ENCODE data around the gene FGF11. TPM values are rescaled to one million over a fixed set of nuclear protein-coding genes. Genes with fewer than 3 reads are reported as not detected.

The FGF11 gene
- total and polyA plus RNA-seq, 2 of the 13 experiments (the other 11 are each of a cell fraction or from before 2014, with no cell fraction given) = 0.20 to 7.6 TPM

GRCh38 chr17:7403043-7403726 is 36.1 kb upstream of the FGF11 start:
- 3% methylated on average over 14 of the region's 16 CpGs for WGBS (ENCODE audit: low lambda C conversion rate)
- DNase-seq (ENCODE audit: low spot score) = no peak
- in situ Hi-C loops (cut with HindIII; ENCODE audit: extremely low pct_ligation_motif_present, low pct_unique_long_range_greater_than_20kb) = no loop called here
- peak; percentile 68; the same call in 1 of the 2 replicates for TF ChIP-seq FOXA3 (CRISPR knock-in tag; IDR thresholded peaks at IDR 0.05)
- peak; percentile 35; the same call in 1 of the 2 replicates for TF ChIP-seq IKZF5 (CRISPR knock-in tag; IDR thresholded peaks at IDR 0.05)
- 0 out of 2 replicates have a peak, but pooled peaks have one; percentile 12 for TF ChIP-seq KDM6A (CRISPR knock-in tag; IDR thresholded peaks at IDR 0.05; ENCODE audit: low read depth)
- no peak for TF ChIP-seq ZNF468 (CRISPR knock-in tag; IDR thresholded peaks at IDR 0.05)
- TF ChIP-seq PITX1 (CRISPR knock-in tag; IDR thresholded peaks at IDR 0.05) = peak; percentile 74
- peak; percentile 30; the same call in 1 of the 2 replicates for TF ChIP-seq ZBTB26 (CRISPR knock-in tag; IDR thresholded peaks at IDR 0.05; ENCODE audit: borderline replicate concordance)
- TF ChIP-seq ZBTB20 (CRISPR knock-in tag; IDR thresholded peaks at IDR 0.05; ENCODE audit: borderline replicate concordance, low read depth) = no peak
- TF ChIP-seq ZNF629 (CRISPR knock-in tag; conservative IDR thresholded peaks at IDR 0.05) = peak; percentile 51; the same call in 1 of the 2 replicates
- TF ChIP-seq ZNF275 (CRISPR knock-in tag; IDR thresholded peaks at IDR 0.05; ENCODE audit: borderline replicate concordance) = no peak
- TF ChIP-seq HOXA5 (CRISPR knock-in tag; IDR thresholded peaks at IDR 0.05) = no peak
- peak; percentile 83 for TF ChIP-seq ZFX (CRISPR knock-in tag; IDR thresholded peaks at IDR 0.05; ENCODE audit: low read depth)
- peak; percentile 71; the same call in 1 of the 2 replicates for TF ChIP-seq POLR2G (IDR thresholded peaks at IDR 0.05; ENCODE audit: low read depth, low read length)
- TF ChIP-seq REPIN1 (CRISPR knock-in tag; IDR thresholded peaks at IDR 0.05; ENCODE audit: borderline replicate concordance, low read depth) = 0 out of 2 replicates have a peak, but pooled peaks have one; percentile 3
- TF ChIP-seq CREB1 (IDR thresholded peaks at IDR 0.05) = no peak
- peak; percentile 44; the same call in 1 of the 2 replicates for TF ChIP-seq CREB1 (CRISPR knock-in tag; IDR thresholded peaks at IDR 0.05)
- TF ChIP-seq POLR2A (IDR thresholded peaks at IDR 0.05; ENCODE audit: insufficient read depth in 1 of 2, low read depth in 2 of 2, low read length in 2 of 2) = peak in 1 of 2 experiments; percentile 57; a peak in 2 of 4 replicates

More at GRCh38 chr17:7403043-7403726, 36.1 kb upstream of the FGF11 start:
- H3K4me2 ChIP-seq (ENCODE audit: low read depth, low read length) = peak overlapping the region; percentile 100
- peak; percentile 55 for ATAC-seq
- H3K4me3 ChIP-seq (replicated peaks in 1 of 3; ENCODE audit: insufficient read depth in 1 of 3, low read depth in 2 of 3, low read length in 3 of 3) = peak overlapping the region; percentile 76 to 95 (median 80)
- FAIRE-seq = peak; percentile 95
- H3K4me1 ChIP-seq (ENCODE audit: insufficient read depth, low read length) = peaks cover 18% of the 10 kb centered on the region
- peaks cover 4% of the 10 kb centered on the region for H3K79me2 ChIP-seq (ENCODE audit: insufficient read depth, low read length)
- H3K36me3 ChIP-seq (replicated peaks in 1 of 2; ENCODE audit: control insufficient read depth in 1 of 2, insufficient read depth in 2 of 2, low read length in 2 of 2) = no peaks in the 10 kb centered on the region
- H2AFZ ChIP-seq (ENCODE audit: low read length) = no peak overlapping the region
- BruUV-seq (replicated peaks) = TSS peak; percentile 87
- intact Hi-C loops (cut with micrococcal nuclease; ENCODE audit: unreplicated experiment) = loop anchor here (5.0 kb wide), 2 partner anchors 46 to 79 kb away; partner anchors contain the start of genes POLR2A, SLC35G6 and TMEM95
- H3K9ac ChIP-seq (ENCODE audit: insufficient read depth, low read depth, low read length) = peak overlapping the region; percentile 90
- no peaks in the 10 kb centered on the region for H4K20me1 ChIP-seq (ENCODE audit: insufficient read depth, low read length)
- H3K9me3 ChIP-seq (ENCODE audit: low read length) = no peaks in the 10 kb centered on the region
- ChIA-PET CTCF (ENCODE audit: low intra/inter-chr PET ratio, low total read pairs) (no interaction called here), POLR2A (interaction anchor here (0.7 to 3.3 kb wide), 42 partner anchors 9 to 820 kb away, joined by 3 to 76 read pairs (median 6); partner anchors contain the start of genes ASGR2, CHRNB1, DVL2 and FGF11)
- peak overlapping the region; percentile 99 for H3K27ac ChIP-seq (ENCODE audit: extremely low read length, insufficient read depth, low read length)
- no peaks in the 10 kb centered on the region; a peak in 2 of 5 replicates for H3K27me3 ChIP-seq (ENCODE audit: control insufficient read depth in 1 of 2, insufficient read depth in 2 of 2, low read length in 2 of 2)

Measured in HepG2 (cell line).